Measurements from ENCODE around the gene CACNA1C. TPM values are rescaled to one million over a fixed set of nuclear protein-coding genes. Genes with fewer than 3 reads are reported as not detected.

CACNA1C gene
- total RNA-seq, 1 experiment from 2014 or later: 1.1 TPM

- Histone ChIP-seq H2BK20ac (ENCODE audit: low read depth, low read length, poor library complexity, severe bottlenecking) (no peak overlapping the region), H4K20me1 (ENCODE audit: control insufficient read depth, insufficient read depth, insufficient read length) (no peaks in the 10 kb centered on the region), H3K4ac (ENCODE audit: low read depth, low read length) (no peak overlapping the region), H3K23ac (ENCODE audit: insufficient read length, low read depth, low read length) (no peak overlapping the region), H2AFZ (ENCODE audit: low read length) (no peak overlapping the region), H2AK5ac (ENCODE audit: insufficient read length, low read length) (no peak overlapping the region), H3K27ac (ENCODE audit: insufficient read length, low read depth, low read length) (no peak overlapping the region), H3K79me2 (ENCODE audit: insufficient read depth, low read length) (no peaks in the 10 kb centered on the region), H2BK5ac (ENCODE audit: insufficient read length, low read length) (no peak overlapping the region), H2BK15ac (ENCODE audit: low read depth, low read length) (no peak overlapping the region), H2BK120ac (ENCODE audit: low read depth, low read length, poor library complexity, severe bottlenecking) (no peak overlapping the region), H3K9me3 (ENCODE audit: control insufficient read depth, low read depth, low read length) (no peaks in the 10 kb centered on the region), H3K9ac (ENCODE audit: extremely low read depth, insufficient read length, low read length) (no peak overlapping the region), H3K4me1 (ENCODE audit: insufficient read depth, low read length) (peaks cover 2% of the 10 kb centered on the region; the same call in 1 of the 2 replicates), H3K18ac (ENCODE audit: insufficient read length, low read depth, low read length) (no peak overlapping the region), H4K8ac (replicated peaks; ENCODE audit: insufficient read length, low read depth, low read length) (no peak overlapping the region), H2BK12ac (ENCODE audit: insufficient read length, low read depth, low read length) (no peak overlapping the region), H3K14ac (ENCODE audit: insufficient read depth, low read length) (no peak overlapping the region), H4K5ac (ENCODE audit: insufficient read length, low read depth, low read length) (no peak overlapping the region), H3K79me1 (ENCODE audit: insufficient read depth, low read depth, low read length, poor library complexity, severe bottlenecking) (no peaks in the 10 kb centered on the region), H3K23me2 (ENCODE audit: insufficient read length, low read depth, low read length, poor library complexity, severe bottlenecking) (no peaks in the 10 kb centered on the region), H4K91ac (ENCODE audit: insufficient read length, low read depth, low read length) (no peak overlapping the region), H3K4me2 (ENCODE audit: insufficient read depth, insufficient read length, low read length) (no peak overlapping the region), H3K56ac (ENCODE audit: insufficient read length, low read depth, low read length) (no peak overlapping the region), H3T11ph (ENCODE audit: low read length) (no peak overlapping the region), H3K27me3 (ENCODE audit: insufficient read depth, low read length) (no peaks in the 10 kb centered on the region)
- peaks cover 0 to 10% of the 10 kb centered on the region in 2 experiments; a peak in 2 of 5 replicates for H3K9me3 Mint-ChIP-seq
- H3K27me3 Mint-ChIP-seq (ENCODE audit: low read depth): peaks cover 3% of the 10 kb centered on the region; the same call in 1 of the 2 replicates
- peak; percentile 95 for DNase-seq
- H3K36me3 Mint-ChIP-seq (ENCODE audit: insufficient read depth in 1 of 3, low read depth in 3 of 3): no peaks in the 10 kb centered on the region
- H3K4me1 Mint-ChIP-seq: peaks cover 60 to 67% of the 10 kb centered on the region in 2 experiments
- no CpG with 5 or more reads among the region's 8 CpGs for WGBS (ENCODE audit: extremely low coverage, insufficient read length, low lambda C conversion rate)
- no peak overlapping the region; a peak in 1 of 5 replicates for H3K4me3 Mint-ChIP-seq
- peak overlapping the region in 1 of 3 experiments; percentile 32; a peak in 1 of 7 replicates for H3K27ac Mint-ChIP-seq
- peak; percentile 87 for TF ChIP-seq CTCF (conservative IDR thresholded peaks at IDR 0.05)
Measured at GRCh38 chr12:2284857-2285256, 232.1 kb downstream of the CACNA1C start.

All from H9 (cell line).